RWPE2 (cell line): ENCODE results near the gene ACMSD.

Experiments
- ATAC-seq: fragments of 200-7000 bp; cut with Tn5 transposase; 3 replicates; pipeline ENCODE4 v1.9.1; 2021; ENCODE audit warnings: low read depth
- DNase-seq: peaks from one replicate; pipeline ENCODE4 v3.0.0-alpha.2; 2020; ENCODE audit warnings: low spot score
- H3K27ac ChIP-seq: fragments of 450-650 bp; 2 replicates; pipeline ENCODE4 v1.5.1; 2017; ENCODE audit warnings: mild to moderate bottlenecking; ENCODE audit not compliant: poor library complexity, severe bottlenecking
- H3K27me3 ChIP-seq: fragments of 250-450 bp; sonication (Bioruptor Pico); 2 replicates; pipeline ENCODE4 v1.5.1; 2021; ENCODE audit warnings: mild to moderate bottlenecking, moderate library complexity; ENCODE audit not compliant: insufficient read depth, poor library complexity, severe bottlenecking
- H3K36me3 ChIP-seq: fragments of 250-450 bp; sonication (Bioruptor Pico); 2 replicates; pipeline ENCODE4 v1.5.1; 2020; ENCODE audit warnings: low read depth, mild to moderate bottlenecking, moderate library complexity
- H3K4me1 ChIP-seq: fragments of 250-450 bp; sonication (Bioruptor Pico); 2 replicates; pipeline ENCODE4 v1.5.1; 2021; ENCODE audit warnings: mild to moderate bottlenecking, moderate library complexity; ENCODE audit not compliant: insufficient read depth, poor library complexity, severe bottlenecking
- H3K4me3 ChIP-seq: fragments of 250-450 bp; sonication (Bioruptor Pico); 2 replicates; pipeline ENCODE4 v1.5.1; 2021; ENCODE audit warnings: mild to moderate bottlenecking, moderate library complexity; ENCODE audit not compliant: severe bottlenecking
- H3K9me3 ChIP-seq: fragments of 250-450 bp; sonication (Bioruptor Pico); 2 replicates; pipeline ENCODE4 v1.5.1; 2021; ENCODE audit warnings: mild to moderate bottlenecking, moderate library complexity; ENCODE audit not compliant: severe bottlenecking
- TF ChIP-seq, protein P1 (sequence below): fragments of 450-650 bp; IDR thresholded peaks from one replicate; pipeline ENCODE4 v1.5.1; 2017; ENCODE audit warnings: mild to moderate bottlenecking, moderate library complexity; ENCODE audit not compliant: poor library complexity, severe bottlenecking

ACMSD gene

DNA sequence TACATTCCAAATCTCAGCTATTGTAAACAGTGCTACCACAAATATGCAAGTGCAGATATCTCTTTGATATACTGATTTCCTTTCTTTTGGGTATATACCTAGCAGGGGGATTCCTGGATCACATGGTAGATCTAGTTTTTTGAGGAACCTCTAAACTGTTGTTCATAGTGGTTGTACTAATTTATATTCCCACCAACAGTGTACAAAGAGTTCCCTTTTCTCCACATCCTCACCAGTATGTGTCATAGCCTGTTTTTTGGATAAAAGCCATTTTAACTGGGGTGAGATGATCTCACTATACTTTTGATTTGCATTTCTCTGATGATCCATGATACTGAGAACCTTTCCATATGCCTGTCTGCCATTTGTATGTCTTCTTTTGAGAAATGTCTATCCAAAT lies 73.9 kb downstream of the ACMSD start:
- DNase-seq (no peak), ATAC-seq (peak; percentile 49; the same call in 2 of the 3 replicates)
- no peaks in the 10 kb centered on the region for H3K9me3 ChIP-seq
- no peak overlapping the region for H3K4me3 ChIP-seq
- no peak overlapping the region for H3K27ac ChIP-seq
- TF ChIP-seq, protein P1, sequence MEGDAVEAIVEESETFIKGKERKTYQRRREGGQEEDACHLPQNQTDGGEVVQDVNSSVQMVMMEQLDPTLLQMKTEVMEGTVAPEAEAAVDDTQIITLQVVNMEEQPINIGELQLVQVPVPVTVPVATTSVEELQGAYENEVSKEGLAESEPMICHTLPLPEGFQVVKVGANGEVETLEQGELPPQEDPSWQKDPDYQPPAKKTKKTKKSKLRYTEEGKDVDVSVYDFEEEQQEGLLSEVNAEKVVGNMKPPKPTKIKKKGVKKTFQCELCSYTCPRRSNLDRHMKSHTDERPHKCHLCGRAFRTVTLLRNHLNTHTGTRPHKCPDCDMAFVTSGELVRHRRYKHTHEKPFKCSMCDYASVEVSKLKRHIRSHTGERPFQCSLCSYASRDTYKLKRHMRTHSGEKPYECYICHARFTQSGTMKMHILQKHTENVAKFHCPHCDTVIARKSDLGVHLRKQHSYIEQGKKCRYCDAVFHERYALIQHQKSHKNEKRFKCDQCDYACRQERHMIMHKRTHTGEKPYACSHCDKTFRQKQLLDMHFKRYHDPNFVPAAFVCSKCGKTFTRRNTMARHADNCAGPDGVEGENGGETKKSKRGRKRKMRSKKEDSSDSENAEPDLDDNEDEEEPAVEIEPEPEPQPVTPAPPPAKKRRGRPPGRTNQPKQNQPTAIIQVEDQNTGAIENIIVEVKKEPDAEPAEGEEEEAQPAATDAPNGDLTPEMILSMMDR, result no peak
- peaks cover 4% of the 10 kb centered on the region for H3K4me1 ChIP-seq
- H3K27me3 ChIP-seq, result no peaks in the 10 kb centered on the region
- H3K36me3 ChIP-seq, result no peaks in the 10 kb centered on the region

GRCh38 chr2:134917360-134917865 lies 79.0 kb downstream of the ACMSD start:
- H3K4me1 ChIP-seq, result peaks cover 16% of the 10 kb centered on the region
- H3K4me3 ChIP-seq, result peak overlapping the region; percentile 80
- no peaks in the 10 kb centered on the region for H3K9me3 ChIP-seq
- H3K27ac ChIP-seq, result peak overlapping the region; percentile 91
- TF ChIP-seq, protein P1, result no peak
- H3K36me3 ChIP-seq, result peaks cover 25% of the 10 kb centered on the region
- DNase-seq (no peak), ATAC-seq (no peak)
- H3K27me3 ChIP-seq, result no peaks in the 10 kb centered on the region

DNA sequence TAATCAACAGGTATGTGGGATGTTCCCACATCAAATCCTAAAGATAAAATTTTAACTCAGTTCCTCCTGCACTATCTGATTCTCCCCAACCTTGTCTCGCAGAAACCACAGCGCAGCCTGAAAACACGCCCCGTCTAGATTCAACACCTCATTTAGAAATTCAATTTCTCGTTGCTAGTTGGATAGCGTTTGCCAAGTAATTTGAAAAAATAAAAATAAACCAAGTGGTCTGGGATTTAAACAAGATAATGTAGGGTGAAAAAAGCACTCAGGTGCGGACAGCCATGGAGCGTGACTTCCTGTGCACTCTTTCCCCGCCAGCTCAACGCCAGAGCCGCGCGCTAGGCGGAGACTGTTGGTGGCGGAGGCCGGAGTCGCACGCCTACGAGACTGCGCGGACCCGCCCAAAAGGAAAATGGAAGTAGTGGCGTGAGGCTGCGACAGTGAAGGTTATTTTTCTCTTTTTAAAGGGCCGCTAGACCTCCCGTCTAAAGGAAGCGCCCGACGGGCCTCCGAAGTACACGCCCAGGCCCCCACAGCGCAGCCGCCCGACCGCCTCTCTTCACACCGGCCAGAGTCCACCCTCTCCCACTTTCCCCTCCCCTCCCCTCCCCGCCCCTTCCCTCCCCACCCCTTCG lies 79.6 kb downstream of the ACMSD start:
- DNase-seq, result no peak
- Histone ChIP-seq H3K9me3 (no peaks in the 10 kb centered on the region), H3K4me3 (peak overlapping the region; percentile 80), H3K27me3 (no peaks in the 10 kb centered on the region), H3K4me1 (peaks cover 16% of the 10 kb centered on the region), H3K36me3 (peaks cover 28% of the 10 kb centered on the region), H3K27ac (peak overlapping the region; percentile 91)
- TF ChIP-seq, protein P1, result peak; percentile 17
- ATAC-seq, result peak; percentile 84

DNA sequence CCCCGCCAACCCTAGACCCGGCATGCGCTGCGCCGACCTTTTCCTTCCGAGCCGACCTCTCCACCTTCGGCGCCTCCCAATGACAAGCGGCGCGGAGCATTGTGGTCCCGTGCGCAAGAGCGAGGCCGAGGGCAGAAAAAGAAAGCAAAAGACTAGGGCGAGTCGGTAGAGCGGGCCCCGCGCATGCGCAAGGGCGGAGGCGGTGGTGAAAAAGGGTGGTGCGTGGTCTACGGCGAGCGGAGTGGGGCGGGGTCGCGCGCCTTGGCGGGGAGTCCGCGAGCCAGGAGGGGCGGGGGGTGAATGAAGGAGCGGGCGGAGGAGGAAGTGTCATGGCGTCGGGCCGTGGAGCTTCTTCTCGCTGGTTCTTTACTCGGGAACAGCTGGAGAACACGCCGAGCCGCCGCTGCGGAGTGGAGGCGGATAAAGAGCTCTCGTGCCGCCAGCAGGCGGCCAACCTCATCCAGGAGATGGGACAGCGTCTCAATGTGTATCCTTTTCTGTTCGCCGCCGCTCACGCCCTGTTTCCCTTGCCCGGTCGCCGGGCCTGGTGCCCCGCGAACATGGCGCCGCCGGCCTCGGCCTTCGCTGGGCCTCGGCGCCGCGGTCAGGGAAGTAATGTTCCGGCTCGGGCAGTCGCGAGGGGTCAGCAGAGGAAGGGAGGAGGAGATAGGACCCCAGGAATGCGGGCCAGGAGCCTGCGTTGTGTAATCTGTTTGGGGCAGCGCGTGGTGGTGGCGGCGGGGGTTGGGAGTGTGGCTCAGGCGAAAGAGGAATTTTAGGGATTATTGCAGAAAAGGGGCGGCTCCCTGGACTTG lies 80.3 kb downstream of the ACMSD start, which contains the start of gene CCNT2:
Gene CCNT2 (plus strand): TSS at position 297 of the 815 bp plus-strand sequence. CDS start 33 bp downstream, at position 330.
- Histone ChIP-seq H3K9me3 (no peaks in the 10 kb centered on the region), H3K27ac (peak within 1 kb of the TSS; percentile 91), H3K4me3 (peak within 1 kb of the TSS; percentile 80), H3K27me3 (no peaks in the 10 kb centered on the region), H3K4me1 (peaks cover 16% of the 10 kb centered on the region), H3K36me3 (peaks cover 35% of the 10 kb centered on the region)
- peak; percentile 84 for ATAC-seq
- peak; percentile 98 for DNase-seq
- TF ChIP-seq, protein P1, result no peak
